OCI-LY1 (cell line): ENCODE data around the gene GSTT4.
"Not testable (repeated sequence)": the region's sequence is repeated elsewhere in the genome, so short reads cannot be mapped to it uniquely, and the experiment has no call there.

Experiments used
- EZH2 ChIP-seq: fragments of 200-600 bp; sonication (generic), shearing (Covaris generic); IDR thresholded peaks from 2 replicates; pipeline ENCODE4 v1.8.0; 2017; ENCODE audit warnings: borderline replicate concordance, mixed run types, mild to moderate bottlenecking, antibody characterized with exemption, low read length, moderate library complexity, mixed read lengths
- TF ChIP-seq, protein P1 (sequence below): fragments of 200-600 bp; sonication (generic), shearing (Covaris generic); IDR thresholded peaks from 2 replicates; pipeline ENCODE4 v1.5.1; 2017; ENCODE audit warnings: mild to moderate bottlenecking, antibody characterized with exemption, low read length, moderate library complexity, mixed read lengths

DNA sequence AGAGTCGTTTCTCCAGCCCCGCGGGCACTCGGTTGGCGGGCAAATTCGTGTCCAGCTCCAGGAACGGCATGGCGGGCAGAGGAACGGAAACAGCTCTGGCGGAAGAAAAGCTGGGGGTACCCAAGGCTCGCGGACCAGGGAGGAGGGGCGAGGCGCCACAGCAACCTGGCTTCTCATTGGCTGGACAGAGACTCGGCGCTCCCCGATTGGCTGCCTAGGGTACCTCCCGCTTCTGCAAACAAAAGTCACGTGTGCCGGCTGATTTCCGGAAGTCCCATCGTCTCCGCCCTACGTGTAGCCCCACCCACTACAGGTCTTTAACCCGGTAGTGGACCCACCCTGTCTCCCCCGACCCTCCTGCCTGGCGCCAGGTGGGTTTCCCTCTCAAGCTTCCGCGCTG lies 30.9 kb downstream of the GSTT4 start, which contains the start of gene DDT:
- TF ChIP-seq, protein P1, sequence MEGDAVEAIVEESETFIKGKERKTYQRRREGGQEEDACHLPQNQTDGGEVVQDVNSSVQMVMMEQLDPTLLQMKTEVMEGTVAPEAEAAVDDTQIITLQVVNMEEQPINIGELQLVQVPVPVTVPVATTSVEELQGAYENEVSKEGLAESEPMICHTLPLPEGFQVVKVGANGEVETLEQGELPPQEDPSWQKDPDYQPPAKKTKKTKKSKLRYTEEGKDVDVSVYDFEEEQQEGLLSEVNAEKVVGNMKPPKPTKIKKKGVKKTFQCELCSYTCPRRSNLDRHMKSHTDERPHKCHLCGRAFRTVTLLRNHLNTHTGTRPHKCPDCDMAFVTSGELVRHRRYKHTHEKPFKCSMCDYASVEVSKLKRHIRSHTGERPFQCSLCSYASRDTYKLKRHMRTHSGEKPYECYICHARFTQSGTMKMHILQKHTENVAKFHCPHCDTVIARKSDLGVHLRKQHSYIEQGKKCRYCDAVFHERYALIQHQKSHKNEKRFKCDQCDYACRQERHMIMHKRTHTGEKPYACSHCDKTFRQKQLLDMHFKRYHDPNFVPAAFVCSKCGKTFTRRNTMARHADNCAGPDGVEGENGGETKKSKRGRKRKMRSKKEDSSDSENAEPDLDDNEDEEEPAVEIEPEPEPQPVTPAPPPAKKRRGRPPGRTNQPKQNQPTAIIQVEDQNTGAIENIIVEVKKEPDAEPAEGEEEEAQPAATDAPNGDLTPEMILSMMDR, result not testable (repeated sequence)
- not testable (repeated sequence) for TF ChIP-seq EZH2
